Right lobe of liver (tissue), 6 donors: ENCODE results near the gene ATPAF1. TPM values are rescaled to one million over a fixed set of nuclear protein-coding genes. Genes with fewer than 3 reads are reported as not detected.
A peak's percentile ranks its signal among the peaks of the same experiment; 100 is the strongest.

Experiments
- ATAC-seq, 4 donors: fragments of 200-7000 bp; cut with Tn5 transposase; one replicate each; pipeline ENCODE4 v1.9.1; 2020; ENCODE audit warnings: mild to moderate bottlenecking in 4 of 4, moderate library complexity in 4 of 4
- DNase-seq, 3 donors: peaks; one replicate each; pipeline ENCODE4 v3.0.0-alpha.2; 2020
- H3K27ac ChIP-seq, 3 donors: fragments of 200-600 bp; one replicate each; pipeline ENCODE4 v1.8.0; 2022
- H3K27me3 ChIP-seq, 2 donors: fragments of 200-600 bp; one replicate each; pipeline ENCODE4 v1.8.0; 2022
- H3K36me3 ChIP-seq, 4 donors: fragments of 200-600 bp; sonication (generic) in 1 of 4; one replicate each; pipeline versions ENCODE4 v1.5.1 to v1.8.0; 2017 to 2022; ENCODE audit warnings: control low read depth in 1 of 4
- H3K4me1 ChIP-seq, 4 donors: fragments of 200-600 bp; sonication (generic) in 1 of 4; one replicate each; pipeline versions ENCODE4 v1.5.1 to v1.8.0; 2017 to 2022; ENCODE audit warnings: control low read depth in 1 of 4
- H3K4me3 ChIP-seq, 3 donors: fragments of 200-600 bp; one replicate each; pipeline ENCODE4 v1.8.0; 2022
- H3K9me3 ChIP-seq, 4 donors: fragments of 200-600 bp; sonication (generic) in 1 of 4; one replicate each; pipeline versions ENCODE4 v1.5.1 to v1.8.0; 2017 to 2022; ENCODE audit warnings: control low read depth in 1 of 4
- POLR2A ChIP-seq: fragments of 450-650 bp; IDR thresholded peaks from one replicate; pipeline ENCODE4 v1.6.1; 2017; ENCODE audit warnings: antibody characterized with exemption, mild to moderate bottlenecking
- WGBS: methylation state at CpG from one replicate; pipeline ENCODE4 v1.1.6; 2018; ENCODE audit warnings: low coverage, low lambda C conversion rate; ENCODE audit not compliant: insufficient coverage; ENCODE audit errors: missing lambda C conversion rate; 5-methylcytosine and 5-hydroxymethylcytosine counted together
- intact Hi-C, 2 donors: fragments of 100-400 bp; cut with DNase I; formaldehyde crosslinking; loops; one replicate each; pipeline versions ENCODE4 v1.11.2 to v1.14.1; 2022
- total RNA-seq, 6 experiments: library from RNA; depleted of rRNA in 2 of 6; stranded (reverse); fragments of >200 nt in 2 of 6; fragmentation: NEBNext Ultra II Directional in 3 of 6; extraction: Animal tissue kit (Norgen Biotek cat#: 25700) in 3 of 6; gene quantifications; one replicate each; pipeline versions ENCODE4 v1.1.0 to v1.2.4, GENCODE V29; 2016 to 2023
- TF ChIP-seq, protein P1 (sequence below), 4 donors: fragments of 200-600 bp in 3 of 4; fragments of 450-650 bp in 1 of 4; IDR thresholded peaks; one replicate each; pipeline versions ENCODE4 v1.5.1 to v1.8.0; 2016 to 2022; ENCODE audit warnings: antibody characterized with exemption in 4 of 4, mild to moderate bottlenecking in 2 of 4
- donor health status: DM: no; HTN: yes; CAD: no.
- donor health status: DM: no; HTN: no; CAD: no.
- donor health status: DM: no; HTN: no; CAD: no.
- donor health status: DM: no; HTN: yes; CAD: no.
- donor health status: DM: no; HTN: yes; CAD: no.

ATPAF1 gene
- total RNA-seq, 6 experiments from 2014 or later, result 34.9 to 57.1 (median 42.1) TPM

DNA sequence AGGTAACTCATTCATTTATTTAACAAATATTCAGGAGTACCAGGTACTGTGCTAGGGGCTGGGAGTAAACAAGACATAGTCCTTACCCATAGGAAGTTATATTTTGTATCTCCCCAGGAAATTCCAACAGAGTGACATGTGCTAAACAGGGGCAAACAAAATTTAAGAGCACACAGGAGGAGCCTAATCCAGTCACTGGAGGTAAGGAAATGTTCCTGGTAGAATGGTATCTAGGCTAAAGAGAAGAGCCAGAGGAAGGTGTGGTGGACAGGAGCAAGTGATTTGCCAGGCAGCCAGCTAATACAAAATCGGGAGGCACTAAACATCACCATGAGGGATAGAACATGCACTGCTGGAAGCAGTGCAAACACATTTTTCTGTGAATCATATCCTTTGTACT is 13.9 kb upstream of the ATPAF1 start:
- WGBS, result 67% methylated on average over 1 of the region's 1 CpG
- Histone ChIP-seq H3K27me3 (no peaks in the 10 kb centered on the region), H3K36me3 (peaks cover 0 to 53% (median 33%) of the 10 kb centered on the region in 4 donors), H3K4me3 (no peak overlapping the region), H3K27ac (peak overlapping the region in 1 of 3 donors; percentile 1), H3K9me3 (no peaks in the 10 kb centered on the region), H3K4me1 (peaks cover 0 to 14% (median 0%) of the 10 kb centered on the region in 4 donors)
- ATAC-seq (no peak), DNase-seq (no peak)
- TF ChIP-seq POLR2A, result no peak
- TF ChIP-seq, protein P1, sequence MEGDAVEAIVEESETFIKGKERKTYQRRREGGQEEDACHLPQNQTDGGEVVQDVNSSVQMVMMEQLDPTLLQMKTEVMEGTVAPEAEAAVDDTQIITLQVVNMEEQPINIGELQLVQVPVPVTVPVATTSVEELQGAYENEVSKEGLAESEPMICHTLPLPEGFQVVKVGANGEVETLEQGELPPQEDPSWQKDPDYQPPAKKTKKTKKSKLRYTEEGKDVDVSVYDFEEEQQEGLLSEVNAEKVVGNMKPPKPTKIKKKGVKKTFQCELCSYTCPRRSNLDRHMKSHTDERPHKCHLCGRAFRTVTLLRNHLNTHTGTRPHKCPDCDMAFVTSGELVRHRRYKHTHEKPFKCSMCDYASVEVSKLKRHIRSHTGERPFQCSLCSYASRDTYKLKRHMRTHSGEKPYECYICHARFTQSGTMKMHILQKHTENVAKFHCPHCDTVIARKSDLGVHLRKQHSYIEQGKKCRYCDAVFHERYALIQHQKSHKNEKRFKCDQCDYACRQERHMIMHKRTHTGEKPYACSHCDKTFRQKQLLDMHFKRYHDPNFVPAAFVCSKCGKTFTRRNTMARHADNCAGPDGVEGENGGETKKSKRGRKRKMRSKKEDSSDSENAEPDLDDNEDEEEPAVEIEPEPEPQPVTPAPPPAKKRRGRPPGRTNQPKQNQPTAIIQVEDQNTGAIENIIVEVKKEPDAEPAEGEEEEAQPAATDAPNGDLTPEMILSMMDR (IDR thresholded peaks at IDR 0.05), result no peak
- intact Hi-C loops, result no loop called here

DNA sequence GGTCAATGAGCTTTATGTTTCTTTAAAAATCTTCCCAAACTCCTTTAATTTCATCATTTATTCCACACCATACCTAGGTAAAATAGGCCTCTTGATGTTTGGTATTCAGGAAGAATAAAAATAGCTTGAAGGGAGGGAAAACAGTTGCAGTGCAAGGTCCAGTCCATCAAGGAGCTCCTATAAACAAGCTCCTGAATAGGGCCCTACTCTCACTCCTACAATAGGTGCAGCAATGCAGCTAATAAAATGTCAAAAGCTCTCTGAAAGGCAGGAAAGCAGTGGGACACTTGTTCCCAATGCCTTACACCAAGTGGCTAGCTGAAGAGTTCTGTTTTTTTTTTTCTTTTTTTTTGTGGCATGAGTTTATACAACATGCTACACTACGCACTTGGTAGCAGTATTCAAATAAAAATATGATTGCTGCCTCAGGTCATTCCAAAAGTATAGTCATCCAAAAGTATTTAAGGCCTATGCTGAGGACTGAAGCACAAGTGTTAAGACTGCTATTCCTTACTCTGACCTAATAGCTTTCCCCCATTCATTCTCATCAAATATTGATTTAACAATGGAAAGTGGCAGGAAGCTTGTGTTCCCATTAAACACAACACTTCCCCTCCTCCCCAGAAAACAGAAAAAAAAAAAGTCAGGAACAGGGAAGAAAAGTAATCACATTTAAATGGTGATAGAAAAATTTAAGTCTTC is 13.3 kb upstream of the ATPAF1 start:
- H3K27ac ChIP-seq, result peak overlapping the region in 1 of 3 donors; percentile 1
- H3K36me3 ChIP-seq, result peaks cover 0 to 59% (median 33%) of the 10 kb centered on the region in 4 donors
- 100% methylated on average over 1 of the region's 1 CpG for WGBS

DNA sequence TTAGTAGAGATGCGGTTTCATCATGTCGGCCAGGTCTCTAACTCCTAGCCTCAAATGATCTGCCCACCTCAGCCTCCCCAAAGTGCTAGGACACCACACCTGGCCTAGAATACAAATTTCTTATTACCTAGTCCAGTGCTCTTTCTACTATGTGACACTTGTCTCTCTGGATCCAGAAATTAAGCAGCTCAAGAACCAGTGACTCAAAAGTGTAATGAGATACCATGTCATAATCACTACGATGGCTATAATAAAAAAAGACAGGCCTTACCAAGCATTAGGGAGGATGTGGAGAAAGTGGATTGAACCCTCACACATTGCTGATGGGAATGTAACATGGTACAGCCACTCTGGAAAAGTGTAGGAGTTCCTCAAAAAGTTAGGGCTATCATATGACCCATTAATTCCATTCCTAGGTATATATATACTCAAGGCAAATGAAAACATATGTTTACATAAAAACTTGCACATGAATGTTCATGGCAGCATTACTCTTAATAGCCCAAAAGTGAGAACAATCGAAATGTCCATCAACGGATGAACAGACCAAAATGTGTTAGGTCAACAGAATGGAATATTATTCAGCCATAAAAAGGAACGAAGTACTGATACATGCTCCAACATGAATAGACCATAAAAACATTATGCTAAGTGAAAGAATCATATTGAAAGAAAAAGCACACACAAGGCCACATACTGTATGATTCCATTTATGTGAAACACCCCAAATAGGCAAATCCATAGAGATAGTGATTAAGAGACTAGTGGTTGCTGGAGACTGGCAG is 11.8 kb upstream of the ATPAF1 start:
- DNase-seq, result no peak
- TF ChIP-seq POLR2A, result no peak
- TF ChIP-seq, protein P1 (IDR thresholded peaks at IDR 0.05), result no peak
- WGBS, result 94% methylated on average over 5 of the region's 6 CpGs
- no peak overlapping the region for H3K4me3 ChIP-seq
- no peaks in the 10 kb centered on the region for H3K9me3 ChIP-seq
- H3K4me1 ChIP-seq, result peaks cover 0 to 19% (median 0%) of the 10 kb centered on the region in 4 donors
- no peak overlapping the region for H3K27ac ChIP-seq
- intact Hi-C loops, result no loop called here
- ATAC-seq, result no peak
- peaks cover 0 to 48% (median 30%) of the 10 kb centered on the region in 4 donors for H3K36me3 ChIP-seq
- H3K27me3 ChIP-seq, result no peaks in the 10 kb centered on the region

More for the DNA sequence above, 13.3 kb upstream of the ATPAF1 start:
- H3K4me1 ChIP-seq, result peaks cover 0 to 10% (median 0%) of the 10 kb centered on the region in 4 donors
- ATAC-seq (peak in 3 of 4 donors; percentile 55 to 86 (median 66)), DNase-seq (no peak)
- H3K4me3 ChIP-seq, result no peak overlapping the region
- TF ChIP-seq, protein P1 (IDR thresholded peaks at IDR 0.05), result no peak
- H3K9me3 ChIP-seq, result no peaks in the 10 kb centered on the region
- no peaks in the 10 kb centered on the region for H3K27me3 ChIP-seq
- intact Hi-C loops, result no loop called here

GRCh38 chr1:46677339-46677738 is 9.2 kb upstream of the ATPAF1 start:
- ATAC-seq (no peak), DNase-seq (no peak)
- WGBS, result 100% methylated on average over 1 of the region's 1 CpG
- TF ChIP-seq POLR2A, result no peak
- Histone ChIP-seq H3K4me1 (peaks cover 0 to 19% (median 0%) of the 10 kb centered on the region in 4 donors), H3K9me3 (no peaks in the 10 kb centered on the region), H3K27me3 (no peaks in the 10 kb centered on the region), H3K27ac (no peak overlapping the region), H3K4me3 (no peak overlapping the region), H3K36me3 (peaks cover 0 to 22% (median 14%) of the 10 kb centered on the region in 4 donors)
- intact Hi-C loops, result no loop called here

DNA sequence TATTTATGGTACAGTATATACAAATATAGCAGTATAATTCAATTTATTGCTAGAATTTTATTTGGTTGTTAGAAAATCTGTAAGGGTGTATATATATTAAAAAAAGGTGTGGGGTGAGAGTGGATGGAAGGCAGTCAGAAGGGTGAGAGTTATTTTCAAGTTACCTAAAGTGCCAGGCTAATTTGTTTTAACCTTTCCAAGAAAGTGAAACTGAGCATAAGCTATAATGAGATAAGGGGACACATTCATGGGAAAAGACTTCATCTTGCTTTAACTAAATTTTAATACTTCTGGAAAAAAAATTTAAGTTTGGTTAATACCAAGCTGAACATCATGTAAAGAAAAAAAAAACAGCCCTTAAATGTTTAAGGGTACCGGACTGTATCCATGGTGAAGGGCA is 8.4 kb upstream of the ATPAF1 start:
- Histone ChIP-seq H3K36me3 (peaks cover 0 to 20% (median 12%) of the 10 kb centered on the region in 4 donors), H3K4me3 (no peak overlapping the region), H3K27ac (no peak overlapping the region), H3K9me3 (no peaks in the 10 kb centered on the region), H3K27me3 (no peaks in the 10 kb centered on the region), H3K4me1 (peaks cover 0 to 11% (median 0%) of the 10 kb centered on the region in 4 donors)
- TF ChIP-seq, protein P1 (IDR thresholded peaks at IDR 0.05), result no peak
- no peak for TF ChIP-seq POLR2A
- 92% methylated on average over 1 of the region's 1 CpG for WGBS
- ATAC-seq, result no peak
- DNase-seq, result no peak
- intact Hi-C loops, result no loop called here
